AG08396 (cell line): ENCODE results near the gene GSAP.

ENCODE experiments used
- DNase-seq: peaks from one replicate; pipeline ENCODE4 v3.0.0; 2012; ENCODE audit warnings: low spot score, mixed read lengths

The GSAP gene

DNA sequence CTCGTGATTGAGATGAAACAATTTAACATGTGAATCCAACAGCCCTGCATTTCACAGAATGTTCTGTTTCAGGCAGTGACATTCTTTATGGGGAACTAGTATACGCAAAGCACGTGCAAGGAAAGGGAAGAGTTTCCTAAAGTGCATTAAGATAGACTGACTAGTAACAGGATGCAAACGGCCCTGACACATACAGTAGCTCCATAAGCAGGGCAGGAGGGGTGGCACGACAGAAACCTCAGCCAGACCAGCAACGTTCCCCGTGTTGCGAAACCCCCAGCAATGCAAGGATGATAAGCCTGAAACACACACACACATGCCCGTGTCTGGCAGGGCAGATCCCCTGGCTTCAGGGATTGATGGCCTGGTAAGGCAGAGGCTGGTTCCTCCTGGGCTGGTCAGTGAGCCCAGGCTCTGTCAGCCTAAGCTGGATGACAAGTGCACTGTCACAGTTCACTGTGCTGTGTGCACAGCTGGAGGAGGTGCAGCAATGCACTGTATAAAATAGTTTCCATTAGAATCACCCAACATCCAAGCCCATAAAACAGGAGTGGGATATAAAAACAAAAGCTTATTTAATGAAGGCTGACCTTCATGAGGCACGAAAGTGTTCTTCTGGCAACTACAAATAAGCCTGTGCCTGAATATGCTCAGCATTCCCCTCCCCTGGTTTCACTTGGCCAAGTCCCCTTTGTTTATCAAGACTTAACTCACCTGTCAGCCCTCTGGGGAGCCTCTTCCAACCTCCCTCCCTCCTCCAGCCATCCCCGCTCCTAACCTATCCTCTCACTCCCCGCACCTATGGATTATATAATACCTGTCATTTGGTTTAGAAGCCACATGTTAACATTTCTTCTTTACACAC lies 88.8 kb downstream of the GSAP start:
- DNase-seq: peak; percentile 61

DNA sequence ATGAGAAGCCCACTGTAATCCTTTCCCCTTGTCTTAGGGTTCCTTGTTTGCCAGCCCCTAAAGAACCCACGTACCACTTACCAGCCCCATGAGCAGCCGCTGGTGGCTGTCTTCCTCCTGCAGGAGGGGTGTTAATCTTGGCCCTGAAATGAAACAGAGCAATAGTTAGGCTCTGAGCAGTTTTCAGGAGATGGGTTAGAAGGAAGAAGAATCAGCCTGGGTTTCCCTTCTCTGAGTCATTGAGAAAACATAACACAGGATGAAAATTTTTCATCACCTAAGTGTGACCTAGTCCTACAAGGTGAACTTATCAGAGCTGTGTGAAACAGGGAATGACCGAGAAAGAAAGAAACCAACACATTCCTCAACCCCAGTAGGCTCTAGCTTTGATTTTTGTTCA lies 90.0 kb downstream of the GSAP start:
- DNase-seq: no peak

DNA sequence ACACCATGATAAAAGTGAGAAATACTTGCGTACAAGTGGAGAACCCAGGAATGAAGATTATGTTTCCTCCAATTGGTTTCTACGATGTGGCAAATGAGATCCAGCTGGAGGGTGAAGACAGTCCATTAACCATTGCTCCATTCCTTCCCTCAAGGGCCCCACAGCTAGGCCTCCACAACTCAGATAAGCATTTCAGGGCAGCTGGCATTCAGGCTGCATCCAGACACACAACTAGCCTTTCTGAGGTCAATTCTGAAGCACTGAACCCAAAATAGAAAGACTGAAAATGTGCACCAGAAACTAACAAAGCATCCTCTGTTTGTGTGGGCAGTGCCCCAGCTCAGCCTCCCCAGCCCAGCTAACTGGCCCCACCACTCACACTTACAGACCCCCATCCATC lies 94.8 kb downstream of the GSAP start:
- DNase-seq: no peak

DNA sequence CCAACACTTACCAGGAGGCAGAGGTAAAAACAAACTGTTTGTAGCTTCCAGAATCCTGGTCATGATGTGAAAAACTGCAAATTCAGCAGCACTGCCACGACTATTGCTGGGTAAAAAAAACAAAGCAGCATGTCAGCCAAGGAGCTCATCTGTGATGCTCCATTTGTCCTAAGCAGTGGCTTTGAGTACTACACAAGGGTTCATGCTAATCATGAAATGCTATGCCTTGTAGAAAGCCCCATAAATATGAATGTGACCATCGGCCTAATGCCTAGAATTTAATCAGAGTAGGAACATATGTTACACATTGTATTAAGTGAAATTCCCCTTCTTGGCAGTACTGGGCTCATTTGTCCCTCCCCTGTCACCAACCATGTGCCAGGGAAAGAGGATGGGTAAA lies 95.4 kb downstream of the GSAP start:
- DNase-seq: no peak

DNA sequence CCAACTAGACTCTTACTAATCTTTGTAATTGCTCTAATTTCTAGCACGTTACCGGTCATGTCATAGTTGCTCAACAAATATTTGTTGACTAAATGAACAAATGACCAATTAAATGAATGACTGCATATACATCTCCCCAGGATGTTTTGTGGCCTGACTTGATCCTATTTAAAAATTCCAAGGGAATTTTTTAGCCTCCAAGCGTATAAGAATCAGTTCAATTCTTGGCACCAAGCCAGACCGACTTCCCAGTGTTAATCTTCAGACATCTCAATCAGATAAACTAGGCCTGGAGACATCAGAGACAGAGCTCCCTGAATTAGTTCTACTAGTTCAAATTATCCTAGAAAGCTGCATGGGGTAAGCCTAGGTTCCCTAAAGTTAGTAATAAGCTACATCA lies 96.0 kb downstream of the GSAP start:
- DNase-seq: no peak

DNA sequence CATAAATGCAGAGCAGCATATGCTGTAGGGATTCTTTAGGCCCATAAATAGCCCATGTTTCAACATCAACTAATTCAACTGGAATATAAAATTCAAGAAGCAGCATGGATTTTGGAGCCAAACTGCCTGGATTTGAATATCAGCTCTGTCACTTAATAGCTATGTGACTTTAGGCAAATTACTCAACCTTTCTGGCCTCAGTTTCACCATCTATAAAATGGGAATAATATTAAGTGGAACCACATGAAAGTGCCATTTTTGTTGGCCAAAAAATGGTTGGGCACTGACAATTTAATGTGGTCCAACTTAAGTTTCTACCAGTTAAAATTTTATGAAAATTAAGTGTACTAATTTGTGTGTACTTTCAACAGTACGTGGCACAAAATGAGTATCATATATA lies 98.1 kb downstream of the GSAP start:
- no peak for DNase-seq

DNA sequence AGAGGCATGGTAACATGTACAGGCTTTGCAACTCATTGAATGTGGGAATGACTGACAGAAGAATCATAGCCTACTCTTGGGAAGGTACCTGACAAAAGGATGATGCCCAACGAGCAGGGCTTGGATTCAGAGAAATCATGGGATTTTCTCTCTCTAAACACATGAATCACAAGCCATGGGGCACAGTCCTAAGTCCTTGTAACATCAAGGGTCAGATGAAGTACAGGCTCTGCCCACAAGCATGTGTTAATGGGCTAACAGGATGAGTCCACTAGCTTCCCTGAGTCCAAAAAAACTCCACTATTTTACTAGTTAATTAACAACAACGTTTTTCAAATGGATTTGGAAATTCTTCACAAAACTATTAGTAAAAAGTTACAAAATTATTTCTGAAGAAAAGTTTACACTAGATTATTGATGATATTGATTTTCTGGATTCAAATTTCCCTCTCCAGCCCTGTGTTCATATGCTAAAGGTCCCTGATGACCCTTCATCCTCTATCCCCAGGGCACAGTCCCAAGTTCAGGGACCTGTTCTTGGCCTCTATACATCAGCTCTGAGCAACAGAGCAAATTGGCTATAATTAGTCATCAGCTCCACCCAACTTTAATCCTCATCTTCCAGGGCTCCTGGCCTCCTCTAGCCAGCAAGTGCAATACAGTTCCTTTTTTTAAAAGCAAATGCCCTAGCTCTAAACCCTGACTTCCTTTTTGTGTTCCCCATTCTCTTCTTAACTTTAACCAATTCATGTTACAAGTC lies 99.8 kb downstream of the GSAP start:
- DNase-seq: no peak

DNA sequence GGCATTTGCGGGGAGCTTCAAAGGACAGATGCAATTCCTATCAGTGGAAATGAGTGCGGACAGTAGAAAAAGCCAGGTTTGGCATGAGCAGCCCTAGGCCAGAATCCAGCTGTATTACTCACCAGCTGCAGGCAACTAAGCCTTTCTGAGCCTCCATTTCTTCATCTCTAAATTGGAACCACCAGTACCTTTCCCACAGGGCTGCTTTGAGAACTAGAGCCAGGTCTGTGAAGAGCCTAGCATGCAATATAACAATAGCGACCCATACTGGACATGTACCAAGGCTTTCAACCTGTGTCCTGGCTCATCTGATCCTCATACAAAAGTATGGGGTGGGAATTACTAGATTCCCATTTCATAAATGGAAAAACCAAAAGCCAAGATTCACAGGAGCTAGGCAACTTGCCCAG lies 101.0 kb downstream of the GSAP start:
- no peak for DNase-seq

DNA sequence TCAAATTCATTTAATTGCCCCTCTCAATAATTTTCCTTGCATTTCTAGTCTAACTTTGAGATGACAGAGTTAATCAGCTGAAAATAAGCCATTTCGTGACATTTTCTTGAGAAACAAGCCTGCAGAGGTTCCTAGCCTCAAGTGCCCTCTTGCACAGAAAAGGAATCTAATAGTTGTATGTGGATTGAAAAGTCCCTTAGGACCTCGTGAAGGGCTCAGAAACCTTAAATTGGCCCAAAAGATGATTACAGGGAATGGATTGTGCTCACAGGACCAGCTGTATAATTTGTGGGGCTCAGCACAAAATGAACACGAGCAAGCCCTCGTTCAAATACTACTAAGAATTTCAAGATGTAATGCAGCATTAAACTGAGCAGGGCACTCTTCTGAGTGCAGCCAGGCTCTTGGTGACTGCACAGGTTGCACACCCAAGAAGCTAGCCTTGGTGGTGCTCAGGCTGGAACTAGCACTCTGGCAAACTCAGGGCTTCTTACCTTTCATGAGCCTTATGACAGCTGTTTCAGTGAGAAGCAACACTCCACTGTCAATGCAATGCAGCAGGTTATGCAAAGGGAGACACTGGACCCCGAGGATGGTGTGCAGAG lies 102.2 kb downstream of the GSAP start:
- no peak for DNase-seq

DNA sequence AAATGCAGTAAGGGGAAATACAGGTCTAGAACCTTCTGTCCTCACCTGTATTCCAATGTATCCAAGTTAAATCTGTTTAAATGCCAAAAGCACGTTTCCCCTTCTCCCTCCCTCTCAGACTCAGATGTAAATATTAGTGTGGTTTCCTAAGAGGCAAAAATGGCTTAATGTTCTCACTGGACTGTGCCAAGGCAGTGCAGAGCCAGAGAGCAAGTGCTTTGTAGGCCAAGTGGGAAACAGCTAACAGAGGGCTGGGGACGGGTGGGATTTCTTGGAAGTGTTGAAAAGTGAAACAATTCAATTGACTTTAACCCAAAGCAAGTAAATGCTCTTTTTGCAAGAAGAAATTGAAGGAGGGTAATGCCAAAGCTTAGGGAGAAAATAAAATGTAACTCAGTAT lies 103.1 kb downstream of the GSAP start:
- no peak for DNase-seq

DNA sequence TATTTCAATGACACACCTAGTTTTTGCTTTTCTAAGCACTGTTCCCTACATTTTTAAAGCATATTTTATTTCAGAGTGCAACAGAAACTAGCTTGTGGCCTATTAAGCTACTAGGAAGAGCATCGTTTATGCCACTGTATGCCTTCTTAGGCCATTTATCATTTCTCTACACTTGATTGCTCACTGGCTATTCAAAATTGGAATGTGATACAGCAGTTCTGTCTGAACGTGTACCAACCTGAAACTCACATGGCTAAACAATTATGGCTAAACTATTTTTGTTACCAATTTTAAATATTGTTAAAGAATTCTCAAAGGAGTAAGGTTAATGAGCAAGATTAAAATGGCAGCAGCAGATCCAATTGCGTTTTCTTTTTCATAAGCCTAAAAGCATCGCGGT lies 105.2 kb downstream of the GSAP start:
- DNase-seq: no peak

DNA sequence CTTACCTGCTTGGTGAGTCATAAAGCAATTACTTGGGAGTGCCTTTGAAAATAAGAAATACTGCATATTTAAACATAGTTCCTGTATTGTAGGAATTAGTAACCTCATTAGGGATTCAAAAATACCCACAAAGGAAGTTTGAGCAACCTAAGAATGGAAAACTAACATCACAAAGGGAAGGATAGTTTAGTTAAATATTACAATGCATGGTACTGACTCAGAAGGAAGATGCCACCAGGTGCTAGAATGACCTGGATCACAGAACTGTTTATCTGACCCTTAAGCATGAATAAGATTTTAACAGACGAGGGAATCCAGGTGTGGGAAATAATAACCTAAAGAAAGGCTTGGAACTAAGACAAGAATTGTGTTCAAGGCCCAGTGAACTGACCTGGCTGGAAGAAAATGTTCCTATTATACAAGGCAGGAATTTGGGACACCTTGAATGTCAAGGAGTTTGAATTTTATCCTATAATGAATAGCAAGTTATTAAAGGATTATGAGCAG lies 106.4 kb downstream of the GSAP start:
- no peak for DNase-seq

DNA sequence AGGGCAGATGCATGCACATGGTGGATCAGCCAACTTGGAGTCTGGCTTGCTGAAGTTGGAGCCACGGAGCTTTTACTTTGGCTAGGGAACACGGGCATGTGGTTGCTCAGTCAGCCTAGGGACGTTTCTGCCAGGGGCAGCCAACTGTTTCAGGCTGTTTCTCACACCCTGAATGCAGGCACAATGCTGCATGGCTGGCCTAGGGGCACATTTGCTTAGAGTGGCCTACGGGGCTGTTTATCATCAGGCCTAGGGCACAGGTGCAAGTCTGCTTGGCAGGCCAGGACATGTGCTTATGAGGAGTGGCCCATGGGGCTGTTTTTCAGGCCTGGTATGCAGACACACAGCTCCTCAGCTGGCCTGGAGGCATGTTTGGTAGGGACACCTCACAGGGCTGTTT lies 107.4 kb downstream of the GSAP start:
- no peak for DNase-seq

DNA sequence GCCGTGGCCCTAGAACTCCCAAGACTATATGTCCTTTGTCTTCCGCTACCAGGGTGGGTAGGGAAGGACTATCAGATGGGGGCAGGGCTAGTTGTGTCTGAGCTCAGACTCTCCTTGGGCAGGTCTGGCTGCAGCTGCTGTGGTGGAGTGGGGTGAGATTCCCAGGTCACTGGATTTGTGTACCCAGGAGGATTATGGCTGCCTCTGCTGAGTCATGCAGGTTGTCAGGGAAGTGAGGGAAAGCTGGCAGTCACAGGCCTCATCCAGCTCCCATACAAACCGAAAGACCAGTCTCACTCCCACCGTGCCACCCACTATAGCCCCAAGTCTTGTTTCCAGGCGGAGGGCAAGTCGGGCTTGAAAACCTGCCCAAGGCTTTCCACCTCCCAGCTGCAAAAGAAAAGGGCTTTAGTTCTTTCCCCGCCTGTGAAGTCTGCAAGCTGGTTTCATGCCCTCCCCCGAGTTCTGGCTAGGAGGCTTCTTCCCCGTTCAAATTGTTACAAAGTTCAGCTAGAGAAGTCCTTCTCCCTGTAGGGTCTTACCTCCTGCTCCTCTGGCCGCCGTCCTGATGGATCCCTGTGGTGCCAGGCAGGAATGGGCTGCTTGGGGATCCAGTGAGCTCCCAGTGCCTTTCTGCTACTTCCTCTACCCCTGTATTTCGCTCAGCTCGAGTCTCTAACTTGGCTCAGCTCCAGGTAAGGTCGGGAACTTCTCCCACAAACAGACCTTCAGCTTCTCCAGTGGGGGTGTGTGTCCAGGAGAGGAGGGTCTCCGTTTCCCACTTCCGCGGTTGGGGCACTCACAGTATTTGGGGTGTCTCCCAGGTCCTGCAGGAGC lies 109.7 kb downstream of the GSAP start:
- no peak for DNase-seq

DNA sequence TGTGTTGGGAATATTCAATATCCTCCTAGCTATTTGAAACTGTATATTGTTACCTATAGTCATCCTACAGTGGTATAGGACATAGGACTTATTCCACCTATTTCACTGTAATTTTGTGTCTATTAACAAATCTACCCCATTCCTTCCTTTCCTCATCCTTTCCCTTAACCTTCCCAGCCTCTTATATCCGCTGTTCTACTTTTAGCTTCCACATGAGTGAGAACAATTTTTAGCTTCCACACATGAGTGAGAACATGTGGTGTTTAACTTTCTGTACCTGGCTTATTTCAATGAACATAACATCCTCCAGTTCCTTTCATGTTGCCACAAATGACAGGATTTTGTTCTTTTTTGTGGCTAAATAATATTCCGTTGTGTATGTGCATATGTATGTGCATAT lies 120.6 kb downstream of the GSAP start:
- DNase-seq: no peak

DNA sequence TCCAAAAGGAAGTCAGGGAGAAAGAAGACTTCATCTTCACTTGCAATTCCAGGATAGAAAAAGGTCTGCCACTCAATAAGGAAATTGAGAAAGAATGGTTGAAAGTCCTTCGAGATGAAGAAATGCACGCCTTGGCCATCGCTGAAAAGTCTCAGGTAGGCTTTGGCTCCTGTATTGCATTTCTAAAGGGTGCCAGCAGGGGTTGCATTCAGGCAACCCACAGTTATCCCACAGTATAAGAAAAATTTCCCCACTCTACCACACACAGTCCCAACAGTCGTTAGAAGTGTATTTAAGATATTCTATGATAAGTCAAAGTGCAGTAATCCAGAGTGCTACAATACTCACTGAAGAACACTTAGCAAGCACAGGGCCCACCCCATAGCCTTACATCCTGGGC lies 123.1 kb downstream of the GSAP start:
- DNase-seq: no peak

DNA sequence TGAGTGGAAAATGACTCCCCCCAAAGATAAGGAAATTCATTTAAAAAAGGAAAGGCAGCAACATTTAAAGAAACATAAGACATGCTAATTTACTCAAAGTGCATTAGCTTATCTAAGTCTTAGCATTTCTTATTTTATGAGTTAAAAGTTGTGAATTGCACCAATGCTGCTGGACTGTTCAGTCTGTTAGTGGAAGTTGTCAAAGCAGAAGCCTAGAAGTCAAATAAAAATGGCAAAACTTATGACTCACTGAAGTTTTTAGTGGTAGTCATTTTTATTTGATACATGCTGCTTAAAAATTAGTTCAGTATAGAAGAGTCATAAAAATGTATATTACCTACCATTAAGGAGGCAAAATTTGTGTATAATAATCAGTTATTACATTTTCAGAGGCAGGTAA lies 125.7 kb downstream of the GSAP start:
- no peak for DNase-seq

DNA sequence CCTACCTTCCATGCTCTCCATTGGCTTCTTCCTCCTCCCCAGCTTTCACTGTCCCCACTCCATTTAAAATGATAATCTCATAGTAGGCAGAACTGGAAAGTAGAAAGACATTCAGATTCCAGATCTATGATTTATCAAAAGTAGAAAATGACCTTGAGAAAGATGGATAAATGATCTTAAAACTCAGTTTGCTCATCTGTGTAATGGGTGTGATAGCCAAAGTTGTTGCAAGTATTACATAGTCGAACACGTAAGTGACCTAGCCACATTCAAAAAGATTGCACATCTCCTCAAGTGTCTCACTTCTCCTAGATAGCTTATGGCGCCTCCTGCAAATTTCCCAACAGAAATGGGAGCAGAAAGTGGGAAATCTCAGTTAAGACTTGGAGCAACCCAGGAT lies 126.8 kb downstream of the GSAP start:
- no peak for DNase-seq

DNA sequence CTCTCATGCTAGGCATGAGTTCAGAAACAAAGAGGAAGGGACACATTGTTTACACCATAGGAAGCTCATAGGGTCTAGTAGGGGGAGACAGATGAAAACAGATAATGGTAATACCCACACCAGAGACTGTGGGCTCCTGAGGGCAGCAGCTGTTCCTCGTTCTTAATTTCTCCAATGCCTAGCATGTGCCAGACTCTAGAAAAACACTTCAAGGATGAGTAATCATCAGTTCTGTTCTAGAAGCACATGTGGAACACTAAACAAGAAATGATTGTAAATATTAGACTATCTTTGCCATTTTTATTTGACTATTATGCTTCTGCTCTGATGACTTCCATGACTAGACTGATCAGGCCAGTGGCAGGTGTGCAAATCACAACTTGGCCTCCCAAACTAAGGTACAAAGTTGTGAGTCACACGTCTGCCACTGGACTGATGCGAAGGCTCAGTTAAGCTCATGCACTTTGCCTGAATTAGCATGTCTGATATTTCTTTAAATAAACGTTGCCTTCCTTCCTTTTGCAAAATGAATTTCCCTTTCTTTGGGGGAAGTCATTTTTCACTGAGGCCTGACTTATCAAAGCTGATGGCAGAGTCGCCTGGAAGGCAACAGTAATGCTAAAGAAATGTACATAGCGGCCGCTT lies 127.4 kb downstream of the GSAP start:
- no peak for DNase-seq

DNA sequence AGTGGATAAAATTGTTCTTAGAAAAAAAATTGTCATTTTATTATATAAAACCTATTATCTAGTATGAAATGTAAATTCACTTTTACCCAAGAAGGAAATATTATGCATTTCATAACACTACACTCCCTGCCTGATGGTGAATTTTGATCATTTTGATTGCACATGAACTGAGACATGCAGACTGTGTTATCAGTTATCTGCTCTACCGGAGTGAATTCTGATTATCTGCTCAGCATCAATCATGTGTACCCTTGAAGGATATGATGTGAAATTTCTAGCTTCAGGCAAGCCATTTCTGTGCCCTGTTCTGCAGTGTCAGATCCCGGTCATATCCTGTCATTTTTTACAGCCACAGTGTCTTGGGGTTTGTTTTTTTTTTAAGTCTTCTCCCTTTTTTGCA lies 131.5 kb downstream of the GSAP start:
- DNase-seq: no peak

DNA sequence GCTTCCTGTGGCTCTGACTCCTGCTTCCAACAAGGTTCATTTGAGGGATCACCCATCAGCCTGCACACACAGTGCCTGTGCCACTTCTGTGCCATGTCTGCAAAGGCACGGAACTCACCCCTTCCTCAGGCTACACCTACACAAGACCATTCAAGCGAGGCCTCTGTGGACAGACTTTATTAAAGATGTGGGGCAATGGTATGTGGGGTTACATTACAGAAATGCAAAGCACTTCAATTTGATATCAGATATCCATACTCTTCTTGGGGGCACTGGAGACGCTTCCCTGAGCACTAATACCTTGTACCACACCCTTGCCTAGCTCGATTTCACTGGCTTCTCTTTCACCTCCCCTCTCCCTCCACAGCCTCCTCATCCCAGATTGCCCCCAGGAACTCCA lies 132.1 kb downstream of the GSAP start:
- no peak for DNase-seq

DNA sequence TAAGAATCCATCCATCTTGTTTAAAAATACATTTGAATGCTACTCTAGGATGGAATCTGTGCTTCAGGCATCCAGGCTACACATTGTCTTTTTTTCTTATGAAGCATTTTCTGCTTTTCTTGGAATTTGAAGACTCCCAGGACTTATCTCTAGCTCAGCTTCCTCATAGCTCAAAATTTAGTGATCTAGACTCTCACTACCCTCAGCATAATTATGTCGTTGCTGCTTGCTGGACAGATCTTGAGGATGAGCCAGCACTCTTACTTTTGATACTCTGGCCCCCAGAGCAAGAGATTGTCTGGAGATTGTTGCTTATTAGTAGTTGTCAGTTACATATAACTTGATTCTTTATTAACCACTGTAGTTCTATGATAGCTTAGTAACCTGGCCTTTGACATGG lies 133.3 kb downstream of the GSAP start:
- no peak for DNase-seq
